ENCODE measurements around the gene ACTR1A. TPM values are rescaled to one million over a fixed set of nuclear protein-coding genes. Genes with fewer than 3 reads are reported as not detected.

ACTR1A gene
- polyA plus RNA-seq, 3 donors, result 72.7 to 79.4 (median 79.0) TPM

DNA sequence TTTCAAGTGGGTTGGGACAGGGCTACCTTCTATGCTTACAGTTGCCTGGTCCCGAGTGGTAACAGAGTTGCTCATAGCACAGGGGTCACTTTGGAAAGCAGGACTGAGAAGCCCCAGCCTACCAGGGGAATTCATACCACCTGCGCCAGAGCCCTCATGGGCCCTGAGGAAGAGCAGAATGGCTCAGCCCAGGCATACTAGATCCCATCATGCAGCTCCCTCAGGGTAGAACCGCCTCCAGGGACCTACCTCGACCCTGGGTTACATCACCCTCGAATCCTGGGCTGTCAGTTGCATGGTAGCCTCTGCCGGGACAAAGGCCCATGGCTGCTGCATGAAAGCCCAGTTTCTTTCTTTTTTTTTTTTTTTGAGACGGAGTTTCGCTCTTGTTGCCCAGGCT lies 73.0 kb downstream of the ACTR1A start:
- H3K4me3 ChIP-seq (replicated peaks in 1 of 3; ENCODE audit: low read depth in 2 of 3, low read length in 3 of 3), result no peak overlapping the region
- H3K36me3 Mint-ChIP-seq, result peaks cover 20 to 22% of the 10 kb centered on the region in 2 donors
- H3K4me1 Mint-ChIP-seq, result peaks cover 22% of the 10 kb centered on the region
- H3K4me3 Mint-ChIP-seq, result no peak overlapping the region
- H3K79me2 ChIP-seq (ENCODE audit: insufficient read depth, low read length), result peaks cover 16% of the 10 kb centered on the region
- no peak overlapping the region for H3K4me2 ChIP-seq (replicated peaks; ENCODE audit: extremely low read depth, low read length, poor library complexity, severe bottlenecking)
- peaks cover 5 to 7% of the 10 kb centered on the region in 2 donors for H3K36me3 ChIP-seq (replicated peaks in 1 of 2; ENCODE audit: control insufficient read depth in 1 of 2, insufficient read depth in 2 of 2, low read length in 2 of 2)
- WGBS (ENCODE audit: insufficient coverage), result 93% methylated on average over 8 of the region's 8 CpGs
- no peak overlapping the region for H3K9ac ChIP-seq (ENCODE audit: insufficient read depth, low read length, poor library complexity, severe bottlenecking)
- H3K27ac Mint-ChIP-seq, result no peak overlapping the region
- no peaks in the 10 kb centered on the region for H3K27me3 ChIP-seq (ENCODE audit: control insufficient read depth in 2 of 2, insufficient read depth in 2 of 2, low read length in 2 of 2)
- H4K20me1 ChIP-seq (ENCODE audit: insufficient read depth, low read length), result peaks cover 7% of the 10 kb centered on the region
- H3K4me1 ChIP-seq (ENCODE audit: control insufficient read depth in 1 of 2, insufficient read depth in 2 of 2, low read length in 2 of 2), result peaks cover 27 to 30% of the 10 kb centered on the region in 2 donors
- intact Hi-C loops (cut with micrococcal nuclease), result no loop called here
- no peaks in the 10 kb centered on the region for H3K9me3 ChIP-seq (replicated peaks in 1 of 2; ENCODE audit: control insufficient read depth in 1 of 2, insufficient read depth in 1 of 2, low read length in 2 of 2)
- H3K9me3 Mint-ChIP-seq, result peaks cover 0 to 1% (median 0%) of the 10 kb centered on the region in 7 donors
- H2AFZ ChIP-seq (ENCODE audit: insufficient read depth, low read depth, low read length, poor library complexity, severe bottlenecking), result no peak overlapping the region
- no peak overlapping the region for H3K27ac ChIP-seq (ENCODE audit: low read depth in 1 of 2, low read length in 2 of 2)
- TF ChIP-seq, protein P1, sequence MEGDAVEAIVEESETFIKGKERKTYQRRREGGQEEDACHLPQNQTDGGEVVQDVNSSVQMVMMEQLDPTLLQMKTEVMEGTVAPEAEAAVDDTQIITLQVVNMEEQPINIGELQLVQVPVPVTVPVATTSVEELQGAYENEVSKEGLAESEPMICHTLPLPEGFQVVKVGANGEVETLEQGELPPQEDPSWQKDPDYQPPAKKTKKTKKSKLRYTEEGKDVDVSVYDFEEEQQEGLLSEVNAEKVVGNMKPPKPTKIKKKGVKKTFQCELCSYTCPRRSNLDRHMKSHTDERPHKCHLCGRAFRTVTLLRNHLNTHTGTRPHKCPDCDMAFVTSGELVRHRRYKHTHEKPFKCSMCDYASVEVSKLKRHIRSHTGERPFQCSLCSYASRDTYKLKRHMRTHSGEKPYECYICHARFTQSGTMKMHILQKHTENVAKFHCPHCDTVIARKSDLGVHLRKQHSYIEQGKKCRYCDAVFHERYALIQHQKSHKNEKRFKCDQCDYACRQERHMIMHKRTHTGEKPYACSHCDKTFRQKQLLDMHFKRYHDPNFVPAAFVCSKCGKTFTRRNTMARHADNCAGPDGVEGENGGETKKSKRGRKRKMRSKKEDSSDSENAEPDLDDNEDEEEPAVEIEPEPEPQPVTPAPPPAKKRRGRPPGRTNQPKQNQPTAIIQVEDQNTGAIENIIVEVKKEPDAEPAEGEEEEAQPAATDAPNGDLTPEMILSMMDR (IDR thresholded peaks at IDR 0.05), result no peak
- H3K27me3 Mint-ChIP-seq (ENCODE audit: low read depth in 3 of 3), result no peaks in the 10 kb centered on the region
- DNase-seq, result no peak

Small RNA genes lying within 50 kb of the gene (small RNA-seq; reads per million reads assigned to genes)
- 12.3 reads per million, percentile 79 among the genes with 10 or more reads in this experiment for gene MIR146B (ENCODE audit: insufficient read length, low read depth)

Other genes with a start within 250 kb of the ACTR1A start
- 100 to 1,000 TPM in 1 of 3 donors, 10 to 100 TPM in 1, 1 to 10 TPM in 1; 6.8 to 111 (median 15.0) TPM for gene NFKB2, start 107.0 kb downstream of the ACTR1A start, polyA plus RNA-seq
- 1 to 10 TPM in 2 of 3 donors, under 1 TPM in 1; 0.27 to 1.5 (median 1.1) TPM for gene PSD, start 83.9 kb downstream of the ACTR1A start, polyA plus RNA-seq
- gene FBXL15, start 81.9 kb downstream of the ACTR1A start, polyA plus RNA-seq, result 10 to 100 TPM; 16.0 to 36.3 (median 25.5) TPM
- 10 to 100 TPM; 58.5 to 70.2 (median 66.7) TPM for gene CUEDC2, start 70.1 kb downstream of the ACTR1A start, polyA plus RNA-seq
- under 1 TPM in 1 of 3 donors, not detected in 2; 0.27 TPM for gene C10orf95, start 51.2 kb downstream of the ACTR1A start, polyA plus RNA-seq
- gene SUFU, start 1.3 kb upstream of the ACTR1A start, polyA plus RNA-seq, result 10 to 100 TPM in 1 of 3 donors, 1 to 10 TPM in 2; 3.2 to 10.0 (median 5.7) TPM
- 100 to 1,000 TPM in 1 of 3 donors, 10 to 100 TPM in 2; 39.4 to 183 (median 41.4) TPM for gene TRIM8, start 141.8 kb upstream of the ACTR1A start, polyA plus RNA-seq
- 1 to 10 TPM; 2.8 to 6.3 (median 6.0) TPM for gene ARL3, start 211.7 kb upstream of the ACTR1A start, polyA plus RNA-seq
- gene SFXN2, start 211.9 kb upstream of the ACTR1A start, polyA plus RNA-seq, result 1 to 10 TPM; 1.3 to 2.0 (median 1.8) TPM
- gene WBP1L, start 241.2 kb upstream of the ACTR1A start, polyA plus RNA-seq, result 10 to 100 TPM; 24.8 to 43.0 (median 38.3) TPM